ENCODE measurements around the gene IGFLR1.
"Not testable (repeated sequence)": the region's sequence is repeated elsewhere in the genome, so short reads cannot be mapped to it uniquely, and the experiment has no call there.

IGFLR1 gene

DNA sequence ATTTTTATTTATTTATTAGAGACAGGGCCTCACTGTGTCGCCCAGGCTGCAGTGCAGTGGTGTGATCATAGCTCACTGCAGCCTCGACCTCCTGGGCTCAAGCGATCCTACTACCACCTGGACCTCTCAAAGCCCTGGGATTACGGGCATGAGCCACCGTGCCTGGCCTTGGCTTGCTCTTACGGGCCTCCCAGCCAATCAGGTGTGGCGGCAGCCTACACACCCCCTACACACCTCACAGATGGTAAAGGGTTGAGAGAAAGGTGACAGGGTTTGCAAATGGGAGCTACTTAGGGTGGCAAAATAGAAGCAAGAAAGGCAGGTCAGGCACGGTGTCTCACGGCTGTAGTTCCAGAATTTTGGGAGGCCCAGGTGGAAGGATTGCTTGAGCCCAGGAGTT is 38.9 kb downstream of the IGFLR1 start:
- no peak for DNase-seq

DNA sequence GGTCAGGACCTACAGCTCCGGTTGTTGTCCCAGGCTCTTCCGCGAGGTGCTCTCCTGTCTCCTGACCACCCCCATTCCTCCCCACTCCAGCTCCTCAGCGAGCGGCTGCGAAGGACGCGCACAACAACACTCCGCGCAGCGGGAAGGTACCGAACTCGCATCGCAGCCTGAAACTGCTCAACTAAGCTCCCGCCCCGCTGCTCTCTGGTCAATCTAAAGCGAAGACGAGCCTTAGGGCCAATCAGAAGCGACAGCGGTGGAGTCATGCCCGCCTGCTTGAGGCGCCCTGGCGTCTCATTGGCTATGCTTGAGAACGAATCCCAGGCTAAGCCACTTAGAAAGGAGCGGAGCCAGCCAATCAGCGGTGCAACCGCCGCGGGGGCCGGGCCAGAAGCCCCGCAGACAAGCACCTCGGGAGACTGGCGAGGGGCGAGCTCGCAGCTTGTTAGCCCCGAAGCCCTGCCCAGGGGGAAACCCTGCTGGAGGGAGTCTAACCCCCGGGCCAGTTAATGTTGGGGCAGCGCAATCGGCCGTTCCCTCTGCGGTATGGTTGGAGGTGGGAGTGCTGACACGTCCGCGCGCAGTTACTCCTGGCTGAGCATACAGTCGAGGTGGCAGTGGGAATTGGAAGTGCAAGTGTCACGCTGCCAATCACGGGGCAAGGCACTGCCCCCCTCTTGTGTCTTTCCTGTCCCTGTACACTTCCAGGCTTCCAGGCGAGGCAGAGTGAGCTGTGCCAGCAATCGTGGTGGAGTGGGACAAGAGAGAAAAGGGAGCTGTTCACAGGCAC is 39.8 kb downstream of the IGFLR1 start:
- DNase-seq: peak; percentile 99

DNA sequence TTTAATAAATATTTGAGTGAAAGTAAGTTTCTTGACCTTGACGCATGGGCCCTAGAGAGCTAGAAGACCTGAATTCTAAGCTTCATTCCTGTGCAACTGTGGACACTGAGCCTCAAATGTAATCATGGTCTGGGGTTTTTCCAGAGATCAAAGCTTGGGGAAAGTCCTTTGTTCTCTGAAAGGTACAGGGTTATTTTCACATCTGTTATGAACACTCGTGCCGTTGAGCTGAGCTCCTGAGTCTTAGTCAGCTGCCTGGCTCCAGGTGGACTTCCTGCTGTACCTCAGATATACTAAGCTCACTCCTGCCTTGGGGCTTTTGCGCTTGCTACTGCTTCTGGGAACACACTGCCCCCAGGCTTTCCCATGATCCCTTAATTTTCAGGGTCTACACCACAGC is 45.4 kb downstream of the IGFLR1 start:
- DNase-seq: no peak

DNA sequence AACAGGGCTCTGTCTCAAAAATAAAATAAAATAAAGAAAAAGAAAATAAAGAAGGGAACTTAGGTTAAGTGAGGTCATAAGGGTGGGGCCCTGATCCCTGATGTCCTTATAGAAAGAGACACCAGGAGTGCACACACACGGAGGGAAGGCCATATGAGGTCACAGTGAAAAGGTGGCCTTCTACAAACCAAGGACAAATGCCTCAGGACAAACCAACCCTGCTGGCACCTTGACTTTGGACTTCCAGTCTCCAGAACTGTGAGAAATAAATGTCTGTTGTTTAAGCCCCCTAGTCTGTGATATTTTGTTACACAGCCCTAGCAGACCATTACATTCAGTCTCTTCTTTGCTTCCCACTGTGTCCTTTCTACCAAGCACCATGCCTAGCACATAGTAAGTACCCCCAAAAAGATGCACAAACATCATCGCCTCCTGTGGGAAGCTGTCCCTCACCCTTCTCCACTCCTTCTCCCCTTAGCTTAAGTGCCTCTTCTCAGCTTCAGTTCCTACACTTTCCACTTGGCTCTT is 46.3 kb downstream of the IGFLR1 start:
- no peak for DNase-seq

DNA sequence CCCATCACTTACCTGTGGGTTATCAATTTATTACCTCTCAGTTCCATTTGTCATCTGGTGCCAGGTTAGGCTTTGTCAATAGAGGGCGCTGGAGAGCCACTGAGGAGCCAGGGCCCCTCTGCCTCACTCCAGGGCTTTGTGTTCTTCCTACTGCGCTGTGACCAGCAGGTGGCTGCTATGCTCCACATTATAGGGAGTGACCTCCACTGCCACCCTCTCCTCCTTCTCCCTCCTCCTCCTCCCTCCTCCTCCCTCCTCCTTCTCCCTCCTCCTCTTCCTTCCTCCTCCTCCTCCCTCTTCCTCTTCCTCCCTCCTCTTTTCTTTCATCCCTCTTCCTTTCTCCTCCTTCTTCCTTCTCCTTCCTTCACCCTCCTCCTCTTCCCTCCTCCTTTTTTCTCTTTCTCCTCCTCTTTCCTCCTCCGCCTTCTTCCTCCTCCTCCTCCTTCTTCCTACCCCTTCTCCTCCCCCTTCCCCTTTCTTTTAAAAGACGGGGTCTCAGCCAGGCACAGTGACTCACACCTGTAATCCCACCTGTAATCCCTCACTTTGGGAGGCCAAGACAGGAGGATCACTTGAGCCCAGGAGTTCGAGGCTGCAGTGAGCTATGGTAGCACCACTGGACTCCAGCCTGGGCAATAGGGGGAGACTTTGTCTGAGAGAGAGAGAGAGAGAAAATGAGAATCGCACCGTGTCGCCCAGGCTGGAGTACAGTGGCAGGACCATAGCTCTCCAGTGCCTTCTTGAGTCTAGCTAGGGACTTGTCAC is 48.2 kb downstream of the IGFLR1 start:
- DNase-seq: peak; percentile 97

DNA sequence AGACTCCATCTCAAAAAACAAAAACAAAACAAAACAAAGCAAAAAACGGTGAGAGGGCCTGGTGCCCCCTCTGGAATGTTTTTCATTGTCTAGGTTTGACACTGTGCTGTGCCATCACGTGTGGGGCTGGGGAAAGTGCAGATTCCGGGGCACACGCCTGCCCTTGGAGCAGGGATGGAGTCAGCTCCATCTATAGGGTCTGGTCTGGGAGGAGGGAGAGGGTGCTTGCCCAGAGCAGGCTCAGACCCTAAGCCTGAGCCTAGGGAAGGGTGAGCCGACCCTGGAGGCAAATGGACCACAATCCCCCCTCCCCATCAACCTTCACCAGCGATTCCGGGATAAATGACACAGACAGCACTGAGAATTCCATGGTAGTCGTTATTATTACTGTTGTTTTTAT is 48.8 kb downstream of the IGFLR1 start:
- DNase-seq: no peak

DNA sequence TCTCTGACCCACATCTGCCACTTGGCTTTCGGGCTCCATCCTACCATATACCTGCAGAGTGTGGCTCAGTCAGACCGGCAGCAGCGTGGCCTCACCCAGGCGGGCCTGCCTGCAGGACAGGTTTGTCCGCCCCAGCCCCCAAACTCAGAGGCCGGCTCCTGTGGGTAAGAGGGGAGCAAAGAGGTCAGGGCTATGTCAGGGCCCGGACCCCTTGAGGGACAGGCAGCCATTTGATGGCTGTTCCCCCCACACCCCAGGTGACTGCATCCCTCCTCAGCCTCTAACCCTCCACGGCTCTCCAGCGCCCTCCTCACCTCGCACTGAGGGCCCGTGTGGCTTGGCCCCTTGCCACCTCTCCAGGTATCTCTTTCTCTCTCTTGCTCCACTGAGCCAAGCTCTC is 50.2 kb downstream of the IGFLR1 start:
- DNase-seq: no peak

DNA sequence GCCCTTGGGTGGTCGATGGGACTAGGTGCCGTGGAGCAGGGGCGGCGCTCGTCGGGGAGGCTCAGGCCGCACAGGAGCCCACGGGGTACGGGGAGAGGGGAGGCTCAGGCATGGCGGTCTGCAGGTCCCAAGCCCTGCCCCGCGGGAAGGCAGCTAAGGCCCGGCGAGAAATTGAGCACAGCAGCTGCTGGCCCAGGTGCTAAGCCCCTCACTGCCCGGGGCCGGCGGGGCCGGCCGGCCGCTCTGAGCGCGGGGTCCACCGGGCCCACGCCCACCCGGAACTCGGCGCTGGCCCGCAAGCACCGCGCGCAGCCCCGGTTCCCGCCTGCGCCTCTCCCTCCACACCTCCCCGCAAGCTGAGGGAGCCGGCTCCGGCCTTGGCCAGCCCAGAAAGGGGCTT is 51.1 kb downstream of the IGFLR1 start:
- not testable (repeated sequence) for DNase-seq

DNA sequence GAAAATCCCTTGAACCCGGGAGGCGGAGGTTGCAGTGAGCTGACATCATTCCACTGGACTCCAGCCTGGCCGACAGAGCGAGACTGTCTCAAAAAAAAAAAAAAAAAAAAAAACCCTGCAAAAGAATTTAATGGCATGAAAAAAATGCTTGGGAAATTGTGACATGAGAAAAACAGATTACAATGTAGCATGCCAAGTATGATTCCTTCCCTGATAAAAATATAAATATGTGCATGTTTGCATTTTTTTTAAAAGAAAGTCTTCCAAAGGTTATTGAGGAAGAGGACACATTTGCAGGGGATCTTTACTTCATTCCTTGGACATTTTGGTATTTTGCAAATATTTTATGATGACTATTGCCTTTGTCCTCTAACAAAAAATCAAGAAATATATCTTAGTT is 52.4 kb downstream of the IGFLR1 start:
- DNase-seq: no peak
